AG04449 (cell line): Measurements from ENCODE around the gene SLC46A1.
"Not testable (repeated sequence)": the region's sequence is repeated elsewhere in the genome, so short reads cannot be mapped to it uniquely, and the experiment has no call there.

ENCODE experiments used
- CTCF ChIA-PET: fragments of 350-600 bp; formaldehyde crosslinking; extraction: SDS; loops from one replicate; lab custom pipeline; 2021; ENCODE audit warnings: antibody characterized with exemption; lab: Yijun Ruan, JAX
- POLR2A ChIA-PET: fragments of 400-600, 350-600 bp; formaldehyde crosslinking; extraction: SDS; loops from one replicate; lab custom pipeline; 2020; ENCODE audit warnings: antibody characterized with exemption, inconsistent platforms; lab: Yijun Ruan, JAX
- DNase-seq: peaks from one replicate; pipeline ENCODE4 v3.0.0-alpha.2; 2010; ENCODE audit warnings: low read depth, low spot score
- H3K4me3 ChIP-seq: 2 replicates; pipeline ENCODE4 v1.5.1; 2011; ENCODE audit warnings: low read depth, mild to moderate bottlenecking, control low read depth, low read length
- CTCF ChIP-seq: IDR thresholded peaks from one replicate; pipeline ENCODE4 v1.5.1; 2011; ENCODE audit warnings: mild to moderate bottlenecking, moderate library complexity, low read length, control low read depth, inconsistent platforms; ENCODE audit not compliant: insufficient read depth; ENCODE audit errors: missing control alignments

SLC46A1 gene

GRCh38 chr17:28405632-28406472 is at the start of gene SLC46A1:
Gene SLC46A1 (minus strand): TSS chr17:28406212. CDS start chr17:28406114, 98 bp downstream.
- no peak for TF ChIP-seq CTCF
- POLR2A ChIA-PET = no interaction called here
- no peak for DNase-seq
- peak within 1 kb of the TSS; percentile 77 for H3K4me3 ChIP-seq
- CTCF ChIA-PET = interaction anchor here (0.6 to 6.0 kb wide), 6 partner anchors 9 to 88 kb away, joined by 3 to 55 read pairs (median 3); partner anchors contain the start of gene POLDIP2

GRCh38 chr17:28449859-28450258 is 43.8 kb upstream of the SLC46A1 start:
- H3K4me3 ChIP-seq = no peak overlapping the region
- ChIA-PET CTCF (interaction anchor here (0.7 to 0.8 kb wide), 2 partner anchors 33 kb away, joined by 3 read pairs; no protein-coding TSS in a partner anchor), POLR2A (no interaction called here)
- no peak for DNase-seq
- no peak for TF ChIP-seq CTCF

- TF ChIP-seq CTCF = no peak
- ChIA-PET CTCF (interaction anchor here (1.2 kb wide), 1 partner anchor 100 kb away, joined by 3 read pairs; no protein-coding TSS in a partner anchor), POLR2A (no interaction called here)
- H3K4me3 ChIP-seq = no peak overlapping the region
- no peak for DNase-seq
Observed at GRCh38 chr17:28447396-28447760, 41.4 kb upstream of the SLC46A1 start.

GRCh38 chr17:28446716-28447395 is 40.8 kb upstream of the SLC46A1 start:
- TF ChIP-seq CTCF = no peak
- ChIA-PET CTCF (interaction anchor here (1.5 kb wide), 1 partner anchor 30 kb away, joined by 5 read pairs; no protein-coding TSS in a partner anchor), POLR2A (no interaction called here)
- no peak overlapping the region for H3K4me3 ChIP-seq
- DNase-seq = no peak

- ChIA-PET POLR2A (no interaction called here), CTCF (interaction anchor here (0.8 kb wide), 1 partner anchor 8 kb away, joined by 3 read pairs; no protein-coding TSS in a partner anchor)
- no peak for DNase-seq
- H3K4me3 ChIP-seq = no peak overlapping the region
- TF ChIP-seq CTCF = no peak
Observed at GRCh38 chr17:28443901-28444638, 38.1 kb upstream of the SLC46A1 start.

GRCh38 chr17:28434326-28434725 is 28.3 kb upstream of the SLC46A1 start:
- CTCF ChIA-PET = interaction anchor here (4.5 kb wide), 1 partner anchor 17 kb away, joined by 16 read pairs; no protein-coding TSS in a partner anchor
- DNase-seq, POLR2A ChIA-PET, H3K4me3 ChIP-seq: not testable (repeated sequence)
